ENCODE data around the gene LRFN5.

- no peak for TF ChIP-seq CTCF (IDR thresholded peaks at IDR 0.05)
- TF ChIP-seq POLR2A (IDR thresholded peaks at IDR 0.05), result no peak
These were observed 154.5 kb downstream of the LRFN5 start for GRCh38 chr14:41761204-41761603.
